Measurements from ENCODE around the gene TSN. TPM values are rescaled to one million over a fixed set of nuclear protein-coding genes. Genes with fewer than 3 reads are reported as not detected.
A peak's percentile ranks its signal among the peaks of the same experiment; 100 is the strongest.

Gene TSN
- total RNA-seq, 1 experiment from 2014 or later = 87.3 TPM

DNA sequence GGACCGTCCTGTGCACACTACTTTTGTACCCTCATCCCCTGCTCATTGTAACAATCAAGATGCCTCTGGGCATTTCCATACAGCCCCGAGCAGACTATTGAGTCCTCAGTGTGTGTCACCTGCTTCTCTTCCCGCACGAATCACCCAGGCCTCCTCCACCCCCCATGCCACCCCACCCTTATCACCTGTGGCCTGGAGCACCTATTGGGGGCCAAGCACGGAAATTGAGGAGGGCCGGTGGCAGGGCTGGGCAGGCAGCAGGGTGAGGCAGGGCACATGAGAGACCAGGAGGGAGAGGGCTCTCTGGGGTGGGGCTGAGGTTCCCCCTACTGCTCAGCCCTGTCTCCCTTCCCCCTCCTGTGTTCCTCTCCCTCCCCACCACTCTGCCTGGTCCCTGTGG, 14.5 kb upstream of the TSN start:
- H3K27ac Mint-ChIP-seq = peak overlapping the region; percentile 54; the same call in 1 of the 2 replicates
- no peaks in the 10 kb centered on the region for H3K9me3 Mint-ChIP-seq
- DNase-seq (ENCODE audit: low spot score) (no peak), ATAC-seq (no peak)
- ChIA-PET CTCF (no interaction called here), POLR2A (interaction anchor here (0.6 kb wide), 1 partner anchor 47 kb away, joined by 3 read pairs; no protein-coding TSS in a partner anchor)
- H3K27me3 Mint-ChIP-seq (ENCODE audit: low read depth) = no peaks in the 10 kb centered on the region; the same call in 1 of the 2 replicates
- H3K36me3 Mint-ChIP-seq = no peaks in the 10 kb centered on the region
- no peak overlapping the region for H3K4me3 Mint-ChIP-seq
- no peak for TF ChIP-seq PRRX2 (CRISPR knock-in tag; IDR thresholded peaks at IDR 0.05)
- no peak for TF ChIP-seq EMX1 (CRISPR knock-in tag; IDR thresholded peaks at IDR 0.05)
- TF ChIP-seq, protein P1, sequence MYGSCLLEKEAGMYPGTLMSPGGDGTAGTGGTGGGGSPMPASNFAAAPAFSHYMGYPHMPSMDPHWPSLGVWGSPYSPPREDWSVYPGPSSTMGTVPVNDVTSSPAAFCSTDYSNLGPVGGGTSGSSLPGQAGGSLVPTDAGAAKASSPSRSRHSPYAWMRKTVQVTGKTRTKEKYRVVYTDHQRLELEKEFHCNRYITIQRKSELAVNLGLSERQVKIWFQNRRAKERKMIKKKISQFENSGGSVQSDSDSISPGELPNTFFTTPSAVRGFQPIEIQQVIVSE (CRISPR knock-in tag; IDR thresholded peaks at IDR 0.05; ENCODE audit: borderline replicate concordance) = no peak
- TF ChIP-seq ZNF138 (CRISPR knock-in tag; conservative IDR thresholded peaks at IDR 0.05) = no peak
- TF ChIP-seq, protein P2, sequence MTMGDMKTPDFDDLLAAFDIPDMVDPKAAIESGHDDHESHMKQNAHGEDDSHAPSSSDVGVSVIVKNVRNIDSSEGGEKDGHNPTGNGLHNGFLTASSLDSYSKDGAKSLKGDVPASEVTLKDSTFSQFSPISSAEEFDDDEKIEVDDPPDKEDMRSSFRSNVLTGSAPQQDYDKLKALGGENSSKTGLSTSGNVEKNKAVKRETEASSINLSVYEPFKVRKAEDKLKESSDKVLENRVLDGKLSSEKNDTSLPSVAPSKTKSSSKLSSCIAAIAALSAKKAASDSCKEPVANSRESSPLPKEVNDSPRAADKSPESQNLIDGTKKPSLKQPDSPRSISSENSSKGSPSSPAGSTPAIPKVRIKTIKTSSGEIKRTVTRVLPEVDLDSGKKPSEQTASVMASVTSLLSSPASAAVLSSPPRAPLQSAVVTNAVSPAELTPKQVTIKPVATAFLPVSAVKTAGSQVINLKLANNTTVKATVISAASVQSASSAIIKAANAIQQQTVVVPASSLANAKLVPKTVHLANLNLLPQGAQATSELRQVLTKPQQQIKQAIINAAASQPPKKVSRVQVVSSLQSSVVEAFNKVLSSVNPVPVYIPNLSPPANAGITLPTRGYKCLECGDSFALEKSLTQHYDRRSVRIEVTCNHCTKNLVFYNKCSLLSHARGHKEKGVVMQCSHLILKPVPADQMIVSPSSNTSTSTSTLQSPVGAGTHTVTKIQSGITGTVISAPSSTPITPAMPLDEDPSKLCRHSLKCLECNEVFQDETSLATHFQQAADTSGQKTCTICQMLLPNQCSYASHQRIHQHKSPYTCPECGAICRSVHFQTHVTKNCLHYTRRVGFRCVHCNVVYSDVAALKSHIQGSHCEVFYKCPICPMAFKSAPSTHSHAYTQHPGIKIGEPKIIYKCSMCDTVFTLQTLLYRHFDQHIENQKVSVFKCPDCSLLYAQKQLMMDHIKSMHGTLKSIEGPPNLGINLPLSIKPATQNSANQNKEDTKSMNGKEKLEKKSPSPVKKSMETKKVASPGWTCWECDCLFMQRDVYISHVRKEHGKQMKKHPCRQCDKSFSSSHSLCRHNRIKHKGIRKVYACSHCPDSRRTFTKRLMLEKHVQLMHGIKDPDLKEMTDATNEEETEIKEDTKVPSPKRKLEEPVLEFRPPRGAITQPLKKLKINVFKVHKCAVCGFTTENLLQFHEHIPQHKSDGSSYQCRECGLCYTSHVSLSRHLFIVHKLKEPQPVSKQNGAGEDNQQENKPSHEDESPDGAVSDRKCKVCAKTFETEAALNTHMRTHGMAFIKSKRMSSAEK (CRISPR knock-in tag; IDR thresholded peaks at IDR 0.05; ENCODE audit: borderline replicate concordance) = no peak
- no peak for TF ChIP-seq ZNF423 (CRISPR knock-in tag; IDR thresholded peaks at IDR 0.05)
- TF ChIP-seq GRHL2 (CRISPR knock-in tag; IDR thresholded peaks at IDR 0.05; ENCODE audit: insufficient replicate concordance, severe bottlenecking) = no peak
- no peak for TF ChIP-seq TCF7 (CRISPR knock-in tag; IDR thresholded peaks at IDR 0.05; ENCODE audit: low read depth)
- no peak for TF ChIP-seq MXD4 (CRISPR knock-in tag; IDR thresholded peaks at IDR 0.05; ENCODE audit: borderline replicate concordance)
- TF ChIP-seq, protein P3, sequence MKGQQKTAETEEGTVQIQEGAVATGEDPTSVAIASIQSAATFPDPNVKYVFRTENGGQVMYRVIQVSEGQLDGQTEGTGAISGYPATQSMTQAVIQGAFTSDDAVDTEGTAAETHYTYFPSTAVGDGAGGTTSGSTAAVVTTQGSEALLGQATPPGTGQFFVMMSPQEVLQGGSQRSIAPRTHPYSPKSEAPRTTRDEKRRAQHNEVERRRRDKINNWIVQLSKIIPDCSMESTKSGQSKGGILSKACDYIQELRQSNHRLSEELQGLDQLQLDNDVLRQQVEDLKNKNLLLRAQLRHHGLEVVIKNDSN (CRISPR knock-in tag; IDR thresholded peaks at IDR 0.05) = no peak
- H3K4me1 Mint-ChIP-seq = peaks cover 5% of the 10 kb centered on the region

DNA sequence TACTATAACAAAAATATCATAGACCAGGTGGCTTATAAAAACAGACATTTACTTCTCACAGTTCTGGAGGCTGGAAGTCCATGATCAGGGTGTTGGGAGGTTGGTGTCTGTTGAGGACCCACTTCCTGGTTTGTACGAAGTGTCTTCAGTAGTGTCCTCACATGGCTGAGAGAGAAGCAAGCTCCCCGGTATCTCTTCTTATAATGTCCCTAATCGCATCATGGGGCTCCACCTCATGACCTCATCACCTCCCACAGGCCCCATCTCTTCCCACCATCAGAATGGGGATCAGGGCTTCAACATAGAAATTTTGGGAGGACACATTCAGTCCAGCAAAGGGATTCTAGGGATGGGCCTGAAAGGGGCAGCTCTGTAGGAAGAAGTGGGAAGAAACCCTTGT, 14.0 kb upstream of the TSN start:
- ChIA-PET POLR2A (no interaction called here), CTCF (no interaction called here)
- no peak overlapping the region for H3K4me3 Mint-ChIP-seq
- DNase-seq (ENCODE audit: low spot score) (no peak), ATAC-seq (no peak)
- TF ChIP-seq NR1H2 (CRISPR knock-in tag; IDR thresholded peaks at IDR 0.05) (no peak), GABPB1 (CRISPR knock-in tag; IDR thresholded peaks at IDR 0.05) (no peak), IRF2 (CRISPR knock-in tag; IDR thresholded peaks at IDR 0.05; ENCODE audit: borderline replicate concordance, low read depth) (no peak)
- H3K9me3 Mint-ChIP-seq = no peaks in the 10 kb centered on the region
- no peak overlapping the region for H3K27ac Mint-ChIP-seq
- peaks cover 5% of the 10 kb centered on the region for H3K4me1 Mint-ChIP-seq
- no peaks in the 10 kb centered on the region; the same call in 1 of the 2 replicates for H3K27me3 Mint-ChIP-seq (ENCODE audit: low read depth)
- no peaks in the 10 kb centered on the region for H3K36me3 Mint-ChIP-seq

DNA sequence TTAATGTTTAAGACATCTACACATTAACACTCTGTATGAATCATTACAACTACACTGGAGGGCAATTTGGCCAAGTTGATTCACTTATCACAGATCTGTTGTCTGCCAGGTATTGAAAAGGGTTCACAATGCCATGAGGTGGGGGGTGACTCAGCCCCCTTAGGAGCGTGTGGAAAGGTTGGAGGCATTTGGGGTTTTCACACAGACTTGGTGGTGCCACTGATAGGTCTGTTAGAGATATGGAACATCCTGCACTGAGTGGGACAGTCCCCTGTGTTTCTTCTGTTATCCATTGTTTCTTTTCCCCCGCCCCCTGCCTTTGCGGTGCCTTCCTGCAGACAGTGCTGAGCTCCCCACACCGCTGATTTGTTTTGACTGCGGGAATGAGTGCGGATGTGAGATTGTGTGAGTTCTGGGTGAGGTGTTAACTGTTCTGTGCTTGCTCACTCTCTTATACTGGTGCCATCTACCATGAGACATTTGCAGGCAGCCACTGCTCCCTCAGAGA, 9.3 kb upstream of the TSN start:
- Mint-ChIP-seq H3K27me3 (ENCODE audit: low read depth) (no peaks in the 10 kb centered on the region; the same call in 1 of the 2 replicates), H3K9me3 (no peaks in the 10 kb centered on the region), H3K4me3 (no peak overlapping the region), H3K36me3 (no peaks in the 10 kb centered on the region), H3K27ac (no peak overlapping the region), H3K4me1 (no peaks in the 10 kb centered on the region)
- ChIA-PET POLR2A (no interaction called here), CTCF (interaction anchor here (1.3 kb wide), 1 partner anchor 9 kb away, joined by 3 read pairs; the partner anchor contains the start of gene TSN)
- no peak; the same call in 1 of the 2 replicates for ATAC-seq
- TF ChIP-seq, protein P4, sequence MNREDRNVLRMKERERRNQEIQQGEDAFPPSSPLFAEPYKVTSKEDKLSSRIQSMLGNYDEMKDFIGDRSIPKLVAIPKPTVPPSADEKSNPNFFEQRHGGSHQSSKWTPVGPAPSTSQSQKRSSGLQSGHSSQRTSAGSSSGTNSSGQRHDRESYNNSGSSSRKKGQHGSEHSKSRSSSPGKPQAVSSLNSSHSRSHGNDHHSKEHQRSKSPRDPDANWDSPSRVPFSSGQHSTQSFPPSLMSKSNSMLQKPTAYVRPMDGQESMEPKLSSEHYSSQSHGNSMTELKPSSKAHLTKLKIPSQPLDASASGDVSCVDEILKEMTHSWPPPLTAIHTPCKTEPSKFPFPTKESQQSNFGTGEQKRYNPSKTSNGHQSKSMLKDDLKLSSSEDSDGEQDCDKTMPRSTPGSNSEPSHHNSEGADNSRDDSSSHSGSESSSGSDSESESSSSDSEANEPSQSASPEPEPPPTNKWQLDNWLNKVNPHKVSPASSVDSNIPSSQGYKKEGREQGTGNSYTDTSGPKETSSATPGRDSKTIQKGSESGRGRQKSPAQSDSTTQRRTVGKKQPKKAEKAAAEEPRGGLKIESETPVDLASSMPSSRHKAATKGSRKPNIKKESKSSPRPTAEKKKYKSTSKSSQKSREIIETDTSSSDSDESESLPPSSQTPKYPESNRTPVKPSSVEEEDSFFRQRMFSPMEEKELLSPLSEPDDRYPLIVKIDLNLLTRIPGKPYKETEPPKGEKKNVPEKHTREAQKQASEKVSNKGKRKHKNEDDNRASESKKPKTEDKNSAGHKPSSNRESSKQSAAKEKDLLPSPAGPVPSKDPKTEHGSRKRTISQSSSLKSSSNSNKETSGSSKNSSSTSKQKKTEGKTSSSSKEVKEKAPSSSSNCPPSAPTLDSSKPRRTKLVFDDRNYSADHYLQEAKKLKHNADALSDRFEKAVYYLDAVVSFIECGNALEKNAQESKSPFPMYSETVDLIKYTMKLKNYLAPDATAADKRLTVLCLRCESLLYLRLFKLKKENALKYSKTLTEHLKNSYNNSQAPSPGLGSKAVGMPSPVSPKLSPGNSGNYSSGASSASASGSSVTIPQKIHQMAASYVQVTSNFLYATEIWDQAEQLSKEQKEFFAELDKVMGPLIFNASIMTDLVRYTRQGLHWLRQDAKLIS (CRISPR knock-in tag; IDR thresholded peaks at IDR 0.05; ENCODE audit: borderline replicate concordance) = no peak
- TF ChIP-seq NR2C2 (CRISPR knock-in tag; IDR thresholded peaks at IDR 0.05) (no peak), GTF2I (CRISPR knock-in tag; conservative IDR thresholded peaks at IDR 0.05) (no peak), NFYB (CRISPR knock-in tag; conservative IDR thresholded peaks at IDR 0.05; ENCODE audit: low read depth) (no peak), CREB1 (CRISPR knock-in tag; IDR thresholded peaks at IDR 0.05) (no peak), IRF2 (CRISPR knock-in tag; IDR thresholded peaks at IDR 0.05; ENCODE audit: borderline replicate concordance, low read depth) (no peak), ESRRA (CRISPR knock-in tag; IDR thresholded peaks at IDR 0.05; ENCODE audit: borderline replicate concordance) (no peak), ZNF396 (CRISPR knock-in tag; IDR thresholded peaks at IDR 0.05; ENCODE audit: borderline replicate concordance) (no peak), ATF1 (CRISPR knock-in tag; IDR thresholded peaks at IDR 0.05) (no peak)
- no peak for DNase-seq (ENCODE audit: low spot score)

Data from WTC11 (cell line).